Panc1 (cell line): ENCODE measurements around the gene RHBDL1.

Experiments
- CTCF ChIP-seq: fragments of 450-650 bp; IDR thresholded peaks from 2 replicates; pipeline ENCODE4 v1.5.1; 2017; ENCODE audit warnings: mild to moderate bottlenecking
- POLR2AphosphoS5 ChIP-seq: IDR thresholded peaks from 2 replicates; pipeline ENCODE4 v1.6.1; 2012; ENCODE audit warnings: mild to moderate bottlenecking, low read depth, low read length, moderate library complexity
- SIN3A ChIP-seq: IDR thresholded peaks from 2 replicates; pipeline ENCODE4 v1.6.1; 2012; ENCODE audit warnings: low read depth, mild to moderate bottlenecking, low read length, moderate library complexity, borderline replicate concordance; ENCODE audit not compliant: insufficient read depth

GRCh38 chr16:704552-705380 is 29.3 kb downstream of the RHBDL1 start:
- TF ChIP-seq CTCF (no peak), POLR2AphosphoS5 (no peak), SIN3A (no peak)
